HepG2 (cell line): Measurements from ENCODE around the gene GPC3.

Source experiments
- ARHGAP35 ChIP-seq: sonication (generic); formaldehyde crosslinking; IDR thresholded peaks from 2 replicates; pipeline ENCODE4 v1.9.0; 2022; ENCODE audit warnings: mild to moderate bottlenecking, inconsistent platforms, moderate library complexity, missing genetic modification reagents, borderline replicate concordance
- EZH2 ChIP-seq: conservative IDR thresholded peaks from 2 replicates; pipeline ENCODE4 v1.6.1; 2012; ENCODE audit warnings: mild to moderate bottlenecking, low read depth, low read length, moderate library complexity
- FOSL1 ChIP-seq: sonication (generic); formaldehyde crosslinking; IDR thresholded peaks from 2 replicates; pipeline ENCODE4 v1.9.0; 2021; ENCODE audit warnings: missing genetic modification reagents, borderline replicate concordance
- ZNF329 ChIP-seq: sonication (generic); formaldehyde crosslinking; IDR thresholded peaks from 2 replicates; pipeline ENCODE4 v1.9.0; 2021; ENCODE audit warnings: low read depth, mild to moderate bottlenecking, missing genetic modification reagents
- TF ChIP-seq, protein P1 (sequence below): sonication (generic); formaldehyde crosslinking; IDR thresholded peaks from 2 replicates; pipeline ENCODE4 v1.5.0; 2020; ENCODE audit warnings: mild to moderate bottlenecking, missing genetic modification reagents, moderate library complexity
- TF ChIP-seq, protein P2 (sequence below): sonication (generic); formaldehyde crosslinking; IDR thresholded peaks from 2 replicates; pipeline ENCODE4 v1.4.0; 2020; ENCODE audit warnings: low read depth, mild to moderate bottlenecking, missing genetic modification reagents

DNA sequence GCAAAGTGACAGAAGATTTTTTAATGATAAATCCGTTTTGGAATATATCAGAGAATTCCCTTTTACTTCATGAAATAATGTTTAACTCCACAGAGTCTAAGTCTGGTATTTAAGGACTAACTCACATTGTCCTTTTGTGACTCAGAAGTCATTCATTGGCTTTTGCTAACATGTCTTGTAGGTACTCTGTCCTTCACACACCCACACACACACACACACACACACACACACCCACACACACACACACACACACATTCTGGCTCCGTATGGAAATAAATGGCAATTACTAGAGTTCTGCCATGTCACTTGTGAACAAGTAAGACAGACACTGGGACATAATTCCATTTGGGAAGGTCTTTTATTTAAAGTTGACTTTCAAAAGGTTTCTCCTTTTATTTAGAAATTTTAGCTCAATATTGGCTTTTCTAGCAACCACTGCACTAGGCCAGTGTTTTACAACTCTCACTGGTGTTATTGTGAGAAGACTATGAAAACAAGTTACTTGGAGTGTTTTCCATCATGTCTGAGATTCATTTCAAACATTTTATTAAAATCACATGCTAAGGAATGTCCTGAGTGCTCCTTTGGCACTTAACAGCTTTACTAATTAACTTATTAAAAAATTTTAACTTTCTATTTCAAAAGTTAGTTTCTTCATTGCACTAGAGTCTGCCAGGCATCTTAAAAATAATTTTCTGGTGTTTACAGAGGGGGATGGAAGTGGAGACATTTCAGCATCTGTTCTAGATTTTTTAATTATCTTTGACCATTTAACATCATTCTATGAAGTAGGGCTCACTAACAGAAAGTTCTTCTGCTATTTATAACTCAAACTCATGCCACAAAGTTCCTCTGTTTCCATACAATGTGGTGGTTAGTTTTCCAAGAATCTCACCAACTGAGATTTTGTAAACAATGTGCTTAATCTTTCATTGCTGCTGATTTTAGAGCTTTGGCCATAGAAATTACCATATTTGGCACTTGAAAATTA, 329.8 kb downstream of the GPC3 start:
- TF ChIP-seq, protein P1, sequence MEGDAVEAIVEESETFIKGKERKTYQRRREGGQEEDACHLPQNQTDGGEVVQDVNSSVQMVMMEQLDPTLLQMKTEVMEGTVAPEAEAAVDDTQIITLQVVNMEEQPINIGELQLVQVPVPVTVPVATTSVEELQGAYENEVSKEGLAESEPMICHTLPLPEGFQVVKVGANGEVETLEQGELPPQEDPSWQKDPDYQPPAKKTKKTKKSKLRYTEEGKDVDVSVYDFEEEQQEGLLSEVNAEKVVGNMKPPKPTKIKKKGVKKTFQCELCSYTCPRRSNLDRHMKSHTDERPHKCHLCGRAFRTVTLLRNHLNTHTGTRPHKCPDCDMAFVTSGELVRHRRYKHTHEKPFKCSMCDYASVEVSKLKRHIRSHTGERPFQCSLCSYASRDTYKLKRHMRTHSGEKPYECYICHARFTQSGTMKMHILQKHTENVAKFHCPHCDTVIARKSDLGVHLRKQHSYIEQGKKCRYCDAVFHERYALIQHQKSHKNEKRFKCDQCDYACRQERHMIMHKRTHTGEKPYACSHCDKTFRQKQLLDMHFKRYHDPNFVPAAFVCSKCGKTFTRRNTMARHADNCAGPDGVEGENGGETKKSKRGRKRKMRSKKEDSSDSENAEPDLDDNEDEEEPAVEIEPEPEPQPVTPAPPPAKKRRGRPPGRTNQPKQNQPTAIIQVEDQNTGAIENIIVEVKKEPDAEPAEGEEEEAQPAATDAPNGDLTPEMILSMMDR (CRISPR knock-in tag) = no peak
- TF ChIP-seq ARHGAP35 (no peak), EZH2 (no peak), ZNF329 (no peak), FOSL1 (no peak)
- TF ChIP-seq, protein P2, sequence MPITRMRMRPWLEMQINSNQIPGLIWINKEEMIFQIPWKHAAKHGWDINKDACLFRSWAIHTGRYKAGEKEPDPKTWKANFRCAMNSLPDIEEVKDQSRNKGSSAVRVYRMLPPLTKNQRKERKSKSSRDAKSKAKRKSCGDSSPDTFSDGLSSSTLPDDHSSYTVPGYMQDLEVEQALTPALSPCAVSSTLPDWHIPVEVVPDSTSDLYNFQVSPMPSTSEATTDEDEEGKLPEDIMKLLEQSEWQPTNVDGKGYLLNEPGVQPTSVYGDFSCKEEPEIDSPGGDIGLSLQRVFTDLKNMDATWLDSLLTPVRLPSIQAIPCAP (CRISPR knock-in tag) = no peak
